Measurements from ENCODE around the gene AK5.
"Not testable (repeated sequence)": the region's sequence is repeated elsewhere in the genome, so short reads cannot be mapped to it uniquely, and the experiment has no call there.

Gene AK5

DNA sequence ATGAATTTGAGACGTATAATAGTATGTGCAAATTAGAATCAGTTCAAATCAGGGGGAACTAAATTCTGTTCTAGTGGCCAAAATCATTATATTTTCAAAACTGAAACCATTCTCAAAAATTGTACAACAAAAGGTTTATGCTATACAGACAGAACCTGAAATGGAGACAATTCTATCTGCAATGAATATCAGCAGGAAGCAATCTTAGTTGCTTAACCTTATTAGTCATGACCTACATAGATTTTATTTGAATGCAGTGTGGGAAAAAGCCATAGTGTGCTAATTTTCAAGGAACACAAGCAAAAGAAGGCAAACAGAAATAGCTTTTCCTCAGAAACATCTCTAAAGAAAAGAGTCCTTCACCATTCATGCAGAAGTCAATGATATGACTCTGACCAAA is 6.5 kb downstream of the AK5 start:
- no peak for DNase-seq (ENCODE audit: low read depth)

DNA sequence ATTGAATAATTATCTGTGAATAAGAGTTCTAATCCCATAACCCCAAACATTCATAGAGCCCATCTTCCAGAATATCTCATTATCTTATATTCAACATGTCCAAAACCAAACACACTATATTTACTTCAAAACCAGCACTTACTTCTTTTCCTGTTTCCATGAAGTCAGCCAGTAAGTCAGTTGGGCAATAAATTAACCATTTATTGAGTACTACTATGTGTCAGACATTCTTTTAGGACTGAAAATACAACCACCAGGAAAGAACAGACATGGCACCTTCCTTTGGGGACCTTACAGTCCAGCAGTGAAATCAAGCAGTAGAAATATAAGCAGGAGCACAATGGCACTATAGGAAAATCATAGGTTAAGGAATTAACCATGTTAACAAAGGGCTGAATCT is 8.8 kb downstream of the AK5 start:
- no peak for DNase-seq (ENCODE audit: low read depth)

DNA sequence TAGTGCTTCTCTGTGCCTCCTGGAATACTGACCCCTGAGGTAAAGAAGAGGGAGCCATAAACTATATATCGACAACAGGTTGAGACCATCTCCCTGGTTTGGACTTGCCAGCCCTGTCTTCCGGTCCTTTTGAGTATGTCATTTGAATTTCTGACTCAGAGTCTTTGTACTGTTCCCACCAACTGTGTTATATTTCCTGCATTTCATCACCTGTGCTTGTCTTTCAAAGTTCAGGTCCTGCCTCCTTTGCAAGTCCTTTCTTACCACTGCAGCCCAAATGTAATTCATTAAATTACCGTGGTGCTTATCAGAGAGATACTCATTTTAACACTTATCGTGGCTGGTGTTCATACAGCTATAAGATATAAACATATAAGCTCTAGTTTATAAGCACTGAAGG is 10.7 kb downstream of the AK5 start:
- DNase-seq (ENCODE audit: low read depth) = no peak

DNA sequence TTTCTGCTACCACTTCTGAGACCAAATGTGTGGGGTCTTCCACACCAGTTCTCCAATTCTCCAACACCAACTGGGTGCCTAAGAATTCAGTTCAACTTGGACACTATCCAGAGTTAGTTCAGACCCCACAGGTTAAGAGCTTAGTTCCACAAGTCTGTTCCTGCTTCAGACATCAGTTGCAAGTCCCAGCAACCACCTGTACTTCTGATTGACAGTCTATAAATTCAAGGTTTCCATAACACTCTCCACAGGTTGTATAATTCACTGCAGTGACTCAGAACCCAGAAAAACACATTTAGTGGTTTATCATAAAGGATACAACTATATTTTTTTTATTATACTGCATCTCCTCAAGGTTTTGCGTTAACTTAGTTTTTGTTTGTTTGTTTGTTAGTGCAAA is 18.7 kb downstream of the AK5 start:
- no peak for DNase-seq (ENCODE audit: low read depth)

DNA sequence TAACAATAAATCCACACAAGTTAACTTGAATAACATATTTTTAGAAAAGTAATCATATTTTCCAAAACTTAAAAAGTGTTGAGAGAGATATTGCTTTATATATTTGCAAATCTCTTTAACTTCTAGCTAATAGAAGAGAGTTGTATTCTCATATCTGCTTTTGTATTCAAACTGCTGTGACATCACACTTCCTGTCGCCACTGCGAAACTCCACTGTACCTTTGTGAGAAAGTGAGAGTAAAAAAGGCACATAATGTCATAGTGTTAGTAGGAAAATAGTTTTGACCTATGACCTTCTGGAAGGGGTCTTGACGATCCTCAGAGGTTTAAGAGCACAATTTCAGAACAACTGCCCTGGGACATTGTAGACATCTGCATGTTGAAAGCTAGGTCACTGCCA is 21.6 kb downstream of the AK5 start:
- DNase-seq (ENCODE audit: low read depth) = no peak

DNA sequence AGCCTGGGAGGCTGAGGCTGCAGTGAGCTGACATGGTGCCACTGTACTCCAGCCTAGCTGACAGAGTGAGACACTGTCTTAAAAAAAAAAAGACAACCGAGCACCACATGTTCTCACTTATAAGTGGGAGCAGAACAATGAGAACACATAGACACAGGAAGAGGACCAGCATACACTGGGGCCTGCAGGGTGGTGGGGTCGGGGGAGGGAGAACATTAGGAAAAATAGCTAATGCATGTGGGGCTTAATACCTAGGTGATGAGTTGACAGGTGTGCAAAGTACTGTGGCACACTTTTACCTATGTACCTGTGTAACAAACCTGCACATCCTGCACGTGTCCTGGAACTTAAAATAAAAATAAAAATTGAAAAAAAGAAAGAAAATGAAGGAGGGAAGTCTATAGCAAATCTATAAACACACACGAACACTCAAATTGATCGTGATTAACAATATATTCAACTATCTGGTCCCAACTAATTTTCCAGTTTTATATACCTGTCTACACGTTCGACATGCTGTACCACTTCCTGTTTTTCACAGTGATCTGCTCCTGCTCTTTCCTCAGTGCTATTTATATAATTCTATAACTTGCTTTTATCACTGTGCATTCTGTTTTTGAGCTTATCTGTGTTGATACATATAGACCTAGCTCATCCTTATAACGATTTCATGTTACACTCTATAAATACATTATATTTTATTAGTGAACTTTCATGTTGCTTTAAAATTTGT is 27.2 kb downstream of the AK5 start:
- no peak for DNase-seq (ENCODE audit: low read depth)

DNA sequence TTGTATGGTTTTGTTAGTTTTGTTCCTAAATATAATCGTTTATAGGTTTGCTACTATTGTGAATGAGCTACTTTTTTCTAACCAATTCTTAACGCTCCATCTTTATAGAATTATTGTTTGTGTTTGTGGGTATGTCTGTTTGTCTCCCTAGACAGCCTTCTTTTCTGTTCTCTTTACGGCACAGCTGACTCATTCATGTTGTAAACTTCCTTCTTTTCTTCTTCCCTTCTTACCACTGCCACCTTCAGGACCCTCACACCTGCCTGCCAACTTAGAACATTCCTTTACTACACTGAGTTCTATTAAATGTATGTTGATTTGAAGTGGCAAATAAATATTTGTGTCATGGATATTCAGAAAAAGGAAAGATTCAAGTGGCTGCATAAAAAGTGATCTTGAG is 29.1 kb downstream of the AK5 start:
- no peak for DNase-seq (ENCODE audit: low read depth)

DNA sequence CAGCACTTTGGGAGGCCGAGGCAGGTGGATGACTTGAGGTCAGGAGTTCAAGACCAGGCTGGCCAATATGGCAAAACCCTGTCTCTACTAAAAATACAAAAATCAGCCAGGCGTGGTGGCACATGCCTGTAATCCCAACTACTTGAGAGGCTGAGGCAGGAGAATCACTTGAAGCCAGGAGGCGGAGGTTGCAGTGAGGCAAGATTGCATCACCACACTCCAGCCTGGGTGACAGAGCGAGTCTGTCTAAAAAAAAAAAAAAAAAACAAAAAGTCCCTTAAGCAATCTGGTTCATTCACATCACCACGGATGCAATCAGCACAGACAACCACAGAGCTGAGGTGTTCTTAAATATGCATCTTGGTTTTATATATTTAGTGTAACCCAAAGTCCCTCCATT is 30.5 kb downstream of the AK5 start:
- DNase-seq (ENCODE audit: low read depth) = not testable (repeated sequence)

DNA sequence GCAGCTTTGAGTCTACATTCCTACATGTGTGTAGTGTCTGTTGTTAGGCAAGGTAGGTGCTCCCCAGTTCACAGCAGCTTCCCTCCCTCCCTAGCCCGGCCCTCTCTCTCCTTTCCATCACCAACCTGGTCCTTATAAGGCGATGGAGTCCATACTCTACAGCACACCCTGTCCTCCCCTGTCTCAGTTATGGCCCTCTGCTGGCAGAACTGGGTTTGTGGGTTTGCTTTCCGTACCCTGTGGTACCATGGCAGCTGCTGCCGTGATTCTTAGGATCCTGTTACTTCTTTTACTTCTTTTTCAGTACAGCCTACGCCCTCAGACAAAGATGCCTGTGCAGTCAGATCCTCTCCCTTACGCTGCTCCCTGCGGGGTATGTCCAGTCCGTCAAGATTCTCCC is 31.7 kb downstream of the AK5 start:
- no peak for DNase-seq (ENCODE audit: low read depth)

DNA sequence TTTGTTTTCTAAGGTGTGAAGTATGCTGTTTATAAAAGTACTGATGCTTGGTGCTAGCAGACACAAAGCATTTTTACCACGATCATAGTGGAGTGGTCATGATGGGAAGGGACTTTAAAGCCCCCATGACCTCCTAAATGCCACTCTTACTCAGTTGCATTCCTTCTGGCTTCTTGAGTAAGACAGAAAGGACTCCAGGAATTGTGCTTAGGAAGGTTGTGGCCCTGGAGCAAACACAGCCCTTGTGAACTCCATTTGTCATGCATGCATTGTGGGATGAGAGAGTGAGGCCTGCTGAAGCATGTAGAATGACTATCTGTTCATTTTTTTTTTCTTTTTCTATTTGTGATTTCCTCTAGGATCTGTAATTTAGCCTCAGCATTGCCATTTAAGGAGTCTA is 34.2 kb downstream of the AK5 start:
- DNase-seq (ENCODE audit: low read depth) = no peak

DNA sequence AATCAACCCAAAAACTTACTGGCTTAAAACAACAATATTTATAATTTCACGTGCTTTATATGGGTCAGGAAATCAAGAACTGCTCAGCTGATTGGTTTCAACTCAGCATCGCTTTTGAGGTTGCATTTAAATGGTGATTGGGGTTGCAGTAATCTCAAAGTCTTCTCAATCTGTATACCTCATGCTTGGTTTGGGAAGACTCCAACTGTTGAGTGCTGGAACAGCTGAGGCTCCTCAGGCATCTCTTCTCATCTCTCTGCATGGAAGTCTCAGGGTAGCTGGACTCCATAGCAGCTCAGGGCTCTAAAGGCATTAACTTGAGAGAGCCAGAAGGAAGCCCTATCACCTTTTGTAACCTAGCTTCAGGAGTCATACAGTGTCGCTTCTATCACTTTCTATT is 35.1 kb downstream of the AK5 start:
- DNase-seq (ENCODE audit: low read depth) = no peak

DNA sequence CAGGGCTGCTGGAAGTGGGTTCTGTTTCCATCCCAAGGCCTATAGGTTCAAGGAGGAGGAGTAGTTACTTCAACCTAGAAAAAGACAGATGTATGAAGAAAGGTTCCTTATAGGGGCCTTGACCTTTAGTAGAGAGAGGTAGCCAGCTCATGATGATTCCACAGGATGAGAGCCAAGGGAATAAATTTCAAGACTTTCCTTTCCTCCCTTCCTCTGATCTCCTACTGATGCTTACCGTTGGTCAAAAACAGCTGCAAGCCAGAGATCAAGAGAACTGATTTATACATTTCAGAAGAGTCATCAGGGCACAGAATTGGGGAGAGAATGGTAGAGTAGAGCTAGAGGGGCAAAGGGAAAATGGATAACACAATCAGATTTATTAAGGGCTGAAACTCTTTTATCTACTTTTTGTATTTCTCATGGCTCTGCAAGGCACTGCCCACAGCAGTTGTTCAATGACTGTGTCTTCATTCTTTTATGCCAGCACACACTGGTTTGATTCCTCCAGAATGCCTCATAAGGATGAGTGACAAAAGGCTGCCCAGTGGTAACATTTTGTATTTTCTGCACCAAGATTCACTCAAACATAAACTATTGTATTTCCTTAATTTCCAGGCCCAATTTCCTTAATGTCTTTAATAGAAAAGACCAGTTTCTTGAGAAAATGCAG is 37.4 kb downstream of the AK5 start:
- DNase-seq (ENCODE audit: low read depth) = no peak

DNA sequence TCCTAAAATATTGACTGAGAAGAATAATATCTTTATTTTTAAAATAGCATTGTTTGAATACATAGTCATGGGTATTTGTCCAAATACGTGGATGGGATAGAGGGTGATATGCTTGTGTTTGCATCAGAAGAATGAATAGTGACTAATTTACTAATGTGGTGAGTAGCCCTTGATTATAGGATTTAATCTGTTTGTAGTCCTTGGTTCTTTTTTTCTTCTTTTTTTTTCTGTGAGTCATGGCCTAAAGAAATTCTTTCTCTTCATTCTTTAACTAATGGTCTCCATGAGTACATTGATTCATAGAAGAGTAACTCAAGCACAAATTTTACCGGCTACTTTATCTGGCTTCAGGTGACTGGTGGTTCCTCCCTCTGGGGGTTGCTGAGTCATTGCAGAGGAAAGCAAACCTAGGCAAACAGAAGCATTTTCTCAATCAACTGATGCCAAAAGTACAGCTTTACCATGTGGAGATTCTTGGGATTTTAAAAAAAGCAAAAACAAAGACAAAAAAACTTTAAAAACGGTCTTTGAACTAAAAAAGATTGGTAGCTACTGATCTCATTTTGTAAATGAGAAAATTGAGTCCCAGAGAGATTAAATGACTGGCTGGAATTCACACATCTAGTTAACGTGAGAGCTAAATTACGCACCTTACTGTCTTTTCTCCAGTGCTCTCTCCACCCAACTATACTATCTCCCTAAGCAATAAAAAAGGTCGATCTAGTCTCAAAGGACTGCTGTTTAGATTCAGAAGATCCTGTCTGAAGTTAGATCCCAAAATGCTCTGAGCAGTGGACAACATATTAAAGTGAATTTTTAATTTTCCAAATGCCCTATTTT is 40.5 kb downstream of the AK5 start:
- no peak for DNase-seq (ENCODE audit: low read depth)

DNA sequence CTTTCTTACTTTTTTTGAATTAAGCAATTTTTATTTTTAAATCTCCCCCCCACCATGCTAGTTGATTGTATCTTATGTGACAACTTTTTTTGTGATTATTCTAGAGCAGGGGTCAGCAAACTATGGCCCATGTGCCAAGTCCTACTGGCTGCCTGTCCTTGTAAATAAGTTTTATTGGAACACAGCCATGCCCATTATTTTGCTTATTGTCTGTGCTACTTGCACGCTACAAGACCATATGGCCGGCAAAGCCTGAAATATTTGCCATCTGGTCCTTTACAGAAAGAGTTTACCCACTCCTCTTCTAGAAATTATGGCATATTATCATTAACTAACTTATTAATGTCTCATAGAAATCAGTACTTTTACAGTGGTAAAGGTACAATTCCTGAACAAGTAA is 51.7 kb downstream of the AK5 start:
- DNase-seq (ENCODE audit: low read depth) = no peak

DNA sequence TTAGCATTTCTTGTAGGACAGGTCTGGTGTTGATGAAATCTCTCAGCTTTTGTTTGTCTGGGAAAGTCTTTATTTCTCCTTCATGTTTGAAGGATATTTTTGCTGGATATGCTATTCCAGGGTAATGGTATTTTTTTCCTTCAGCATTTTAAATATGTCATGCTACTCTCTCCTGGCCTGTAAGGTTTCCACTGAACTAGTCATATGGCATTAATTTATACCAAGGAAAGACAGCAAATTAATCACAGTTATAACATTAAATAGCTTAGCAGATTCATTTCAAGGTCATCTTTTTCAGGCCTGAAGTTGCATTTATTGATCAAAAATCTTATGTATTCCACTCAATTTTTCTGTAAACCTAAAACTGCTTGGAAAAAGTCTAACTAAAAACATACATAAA is 54.9 kb downstream of the AK5 start:
- DNase-seq (ENCODE audit: low read depth) = no peak

DNA sequence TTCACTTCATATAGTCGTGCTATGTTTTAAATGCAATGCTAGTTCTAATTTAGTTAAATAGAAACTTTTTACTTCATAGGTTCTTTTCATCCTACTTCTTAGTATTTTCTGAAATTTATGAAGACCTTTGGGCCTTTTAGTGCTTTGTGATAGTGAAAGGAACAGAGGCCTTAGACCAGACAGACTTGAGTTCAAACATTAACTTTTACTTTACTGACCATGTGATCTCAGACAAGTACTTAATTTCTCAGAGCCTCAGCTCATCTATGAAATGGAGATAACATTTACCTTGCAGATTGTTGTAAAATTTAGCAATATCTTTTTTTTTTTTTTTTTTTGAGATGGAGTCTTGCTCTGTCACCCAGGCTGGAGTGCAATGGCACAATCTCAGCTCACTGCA is 57.5 kb downstream of the AK5 start:
- DNase-seq (ENCODE audit: low read depth) = no peak

DNA sequence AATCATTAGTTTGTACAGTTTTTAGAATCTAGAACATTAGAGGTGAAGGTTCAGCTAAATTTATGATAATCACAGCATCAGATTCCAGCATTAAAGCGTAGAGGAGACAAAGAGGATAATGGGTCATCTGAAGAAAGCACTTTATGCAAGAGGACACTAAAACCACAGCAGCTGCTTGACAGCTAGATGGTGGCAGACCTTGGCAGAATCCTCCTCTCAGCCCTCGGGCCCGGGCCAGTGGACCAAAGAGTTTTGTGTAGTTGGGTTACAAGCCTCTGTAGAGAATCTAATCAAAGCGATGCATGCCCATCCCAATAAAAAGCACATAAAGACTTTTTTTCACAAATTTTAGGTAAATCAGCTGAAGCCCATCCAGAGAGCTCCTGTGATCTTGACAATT is 59.4 kb downstream of the AK5 start:
- no peak for DNase-seq (ENCODE audit: low read depth)

DNA sequence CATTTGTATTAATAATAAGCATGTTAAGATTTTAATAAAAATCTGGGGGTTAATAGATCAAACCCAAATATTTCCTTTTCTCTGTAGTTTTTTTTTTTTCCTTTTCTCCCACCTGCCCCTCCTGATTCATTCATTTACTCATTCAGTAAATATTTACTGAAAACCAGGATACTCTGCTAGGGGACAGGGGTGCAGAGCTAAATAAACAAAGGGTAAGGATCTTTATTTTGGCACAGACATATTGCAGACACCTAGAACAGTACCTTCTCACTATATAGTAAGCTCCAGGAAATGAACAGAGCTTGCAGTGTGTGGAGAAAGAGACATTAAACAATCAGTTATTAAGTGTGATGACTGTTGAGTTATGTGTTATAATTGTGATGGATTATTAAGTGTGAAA is 60.9 kb downstream of the AK5 start:
- DNase-seq (ENCODE audit: low read depth) = no peak

DNA sequence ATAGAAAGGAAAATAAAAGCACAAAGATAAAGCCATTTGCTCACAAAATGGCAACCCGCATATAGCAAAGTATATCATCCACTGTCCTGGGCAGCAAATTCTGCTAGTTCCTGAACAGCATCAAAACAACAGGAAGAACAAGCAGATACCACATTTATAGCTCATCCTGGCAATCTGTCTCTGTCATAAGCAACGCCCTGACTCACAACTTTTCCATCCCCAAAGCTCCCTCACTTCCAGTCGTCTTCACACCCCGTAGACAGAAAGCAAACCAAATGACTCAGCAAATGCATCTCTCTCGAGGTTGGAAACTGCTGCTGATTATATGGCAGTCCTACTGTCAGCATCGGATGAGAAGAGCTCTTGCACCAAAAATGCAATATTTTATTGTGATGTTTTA is 65.8 kb downstream of the AK5 start:
- DNase-seq (ENCODE audit: low read depth) = no peak

DNA sequence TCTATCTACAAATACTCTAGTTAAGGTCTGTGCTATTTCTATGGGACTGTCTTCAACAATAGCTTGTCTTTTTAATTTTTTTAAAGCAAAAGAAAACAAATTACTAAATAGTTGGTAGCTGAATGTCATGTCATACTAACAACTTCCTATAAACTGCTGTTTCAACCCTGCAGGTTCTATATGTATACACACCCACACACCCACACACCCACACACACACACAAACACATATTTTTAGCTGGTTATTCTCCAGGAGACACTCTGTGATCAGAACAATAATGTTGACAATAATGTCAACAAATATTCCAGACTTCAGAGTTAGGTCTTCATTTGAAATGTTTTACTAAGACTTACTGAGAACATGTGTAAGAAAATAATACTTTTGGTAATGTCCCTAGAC is 66.7 kb downstream of the AK5 start:
- DNase-seq (ENCODE audit: low read depth) = no peak

DNA sequence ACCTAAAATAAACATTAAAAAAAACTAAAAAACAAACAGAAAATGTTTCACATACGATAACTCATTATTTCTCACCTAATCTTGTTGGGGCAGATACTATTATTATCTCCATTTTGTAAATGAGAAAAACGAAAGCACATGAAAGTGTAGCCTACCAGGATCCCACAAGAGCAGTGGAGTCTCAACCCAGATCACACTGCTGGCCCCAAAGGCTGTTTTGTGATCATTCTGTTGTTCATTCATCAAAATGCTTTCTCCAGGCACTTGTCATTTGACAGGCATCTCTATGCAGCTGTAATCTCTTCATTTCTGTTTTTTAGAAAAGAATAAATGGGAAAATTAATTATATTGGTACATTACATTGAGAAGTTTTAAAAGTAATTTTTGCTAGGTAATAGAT is 67.5 kb downstream of the AK5 start:
- no peak for DNase-seq (ENCODE audit: low read depth)

DNA sequence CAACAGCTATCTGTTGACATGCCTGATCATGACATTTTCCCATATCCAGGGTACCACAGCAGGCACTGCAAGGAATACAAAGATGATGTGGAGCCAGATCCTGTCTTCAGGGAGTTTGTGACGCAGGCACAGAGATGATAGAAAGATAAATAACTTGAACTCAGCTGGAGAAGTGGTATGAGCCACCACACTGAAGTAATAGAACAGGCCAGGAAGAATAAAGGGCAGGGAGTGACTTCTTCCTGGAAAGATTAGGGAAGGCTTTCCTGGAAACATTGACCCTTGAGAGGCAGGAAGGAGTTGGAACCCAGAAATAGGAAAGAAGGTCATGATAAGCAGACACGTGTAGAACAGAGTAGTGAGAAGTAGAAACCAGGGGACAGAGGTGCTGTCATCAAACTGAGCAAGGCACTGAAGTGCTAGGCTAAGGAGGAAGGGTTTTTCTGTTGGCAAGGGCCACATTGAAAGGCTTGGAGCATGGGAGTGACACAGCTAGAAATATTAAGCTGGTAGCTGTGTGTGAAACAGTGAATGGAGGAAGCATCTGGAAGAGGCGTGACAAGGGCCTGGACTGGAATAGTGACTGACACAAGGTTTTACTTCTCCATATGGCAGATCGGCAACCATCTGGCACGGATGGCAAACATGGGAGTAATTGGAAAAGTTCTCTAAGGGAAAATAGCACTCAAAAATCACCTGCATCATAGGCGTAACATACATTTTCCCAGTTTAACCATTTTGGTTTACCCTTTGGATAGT is 68.4 kb downstream of the AK5 start:
- DNase-seq (ENCODE audit: low read depth) = no peak

DNA sequence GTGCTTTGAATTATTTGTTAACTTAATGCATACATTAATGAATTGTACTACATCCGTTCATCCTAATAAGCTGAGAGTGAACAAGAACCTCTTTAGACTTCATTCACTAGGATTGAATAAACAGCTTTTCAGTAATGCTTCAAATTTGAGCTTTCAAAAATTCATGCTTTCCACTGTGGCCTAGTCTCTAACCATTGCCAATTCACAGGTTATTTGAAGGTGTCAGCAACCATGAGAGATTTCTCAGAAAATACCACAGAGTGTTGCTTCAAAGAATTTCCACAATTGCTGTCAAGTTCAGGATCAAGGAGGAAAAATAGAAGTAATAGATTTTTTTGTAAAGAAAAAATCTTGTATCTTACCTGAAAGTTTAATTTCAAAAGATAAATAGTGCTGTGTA is 72.7 kb downstream of the AK5 start:
- DNase-seq (ENCODE audit: low read depth) = no peak
